Cerebellar nuclear complex (tissue), 1 donor: Measurements from ENCODE around the gene LAMC3.

Experiments used
- DNase-seq, 2 experiments: peaks; one replicate each; lab custom pipeline; 2025; lab: John Stamatoyannopoulos, UW

Gene LAMC3

DNA sequence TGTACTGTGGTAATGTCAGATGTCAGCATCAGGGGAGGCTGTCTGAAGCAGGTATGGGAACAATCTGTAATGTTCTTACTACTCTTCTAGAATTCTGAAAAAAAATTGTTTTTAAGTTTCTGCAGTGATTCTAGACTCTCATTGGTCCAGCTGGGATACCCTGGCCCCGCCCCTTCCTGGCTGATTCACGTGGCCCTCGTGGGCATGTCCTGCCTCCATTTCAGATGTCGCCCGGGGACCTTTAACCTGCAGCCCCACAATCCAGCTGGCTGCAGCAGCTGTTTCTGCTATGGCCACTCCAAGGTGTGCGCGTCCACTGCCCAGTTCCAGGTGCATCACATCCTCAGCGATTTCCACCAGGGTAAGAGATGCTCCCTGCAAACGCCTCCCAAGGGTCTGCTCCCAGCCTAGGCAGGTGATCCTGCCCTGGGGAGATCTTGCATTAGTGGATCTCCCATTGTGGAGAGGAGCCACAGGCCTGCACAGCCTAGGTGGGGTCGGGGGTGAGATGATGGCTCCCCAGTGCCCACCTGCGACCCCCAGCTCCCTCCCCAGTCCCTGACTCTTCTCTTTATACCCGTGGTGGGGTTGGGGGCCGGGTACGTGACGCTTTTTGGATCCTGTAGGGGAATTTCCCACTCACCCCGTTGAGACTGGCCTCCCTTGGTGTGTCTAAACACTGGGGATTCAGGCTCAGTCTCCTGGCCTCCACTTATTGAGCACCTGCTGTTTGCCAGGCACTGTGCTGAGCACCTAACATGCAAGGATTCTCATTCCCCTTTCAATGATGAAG lies 36.5 kb downstream of the LAMC3 start:
- DNase-seq: no peak

DNA sequence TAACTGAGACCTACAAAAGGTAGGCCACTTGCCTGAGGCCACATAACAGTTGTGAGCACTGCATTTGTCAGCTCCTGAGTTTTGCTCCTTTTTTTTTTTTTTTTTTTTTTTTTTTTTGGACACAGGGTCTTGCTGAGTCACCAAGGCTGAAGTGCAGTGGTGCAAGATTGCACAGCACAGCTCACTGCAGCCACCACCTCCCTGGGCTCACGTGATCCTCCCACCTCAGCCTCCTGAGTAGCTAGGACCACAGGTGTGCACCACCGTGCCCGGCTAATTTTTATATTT lies 37.1 kb downstream of the LAMC3 start:
- no peak for DNase-seq

DNA sequence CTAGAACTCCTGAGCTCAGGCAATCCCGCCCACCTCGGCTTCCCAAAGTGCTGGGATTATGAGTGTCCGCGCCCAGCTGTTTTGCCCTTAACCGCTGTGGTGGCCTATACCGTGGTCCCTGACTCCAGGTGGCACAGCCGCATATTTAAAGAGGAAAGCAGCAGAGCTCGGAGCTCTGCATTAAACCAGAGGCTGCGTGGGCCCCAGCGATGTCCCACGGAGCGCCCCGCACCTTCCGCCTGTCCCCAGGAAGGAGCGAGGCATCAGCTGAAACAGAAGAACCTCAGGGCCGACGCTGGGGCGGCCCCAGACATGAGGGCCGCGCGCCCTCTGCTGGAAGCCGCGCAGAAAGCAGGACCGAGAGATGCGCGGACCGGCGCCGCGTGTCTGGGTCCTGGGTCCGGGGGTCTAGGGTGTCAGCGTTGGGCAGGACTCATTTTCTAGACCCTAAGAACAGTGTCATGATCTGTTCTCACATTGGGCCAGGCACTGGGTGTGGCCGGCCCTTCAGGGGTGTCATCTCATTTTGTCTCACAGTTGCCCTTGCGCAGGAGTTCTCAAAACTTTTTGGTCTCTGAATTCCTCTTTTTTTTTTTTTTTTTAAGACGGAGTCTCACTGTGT lies 37.7 kb downstream of the LAMC3 start:
- no peak for DNase-seq

DNA sequence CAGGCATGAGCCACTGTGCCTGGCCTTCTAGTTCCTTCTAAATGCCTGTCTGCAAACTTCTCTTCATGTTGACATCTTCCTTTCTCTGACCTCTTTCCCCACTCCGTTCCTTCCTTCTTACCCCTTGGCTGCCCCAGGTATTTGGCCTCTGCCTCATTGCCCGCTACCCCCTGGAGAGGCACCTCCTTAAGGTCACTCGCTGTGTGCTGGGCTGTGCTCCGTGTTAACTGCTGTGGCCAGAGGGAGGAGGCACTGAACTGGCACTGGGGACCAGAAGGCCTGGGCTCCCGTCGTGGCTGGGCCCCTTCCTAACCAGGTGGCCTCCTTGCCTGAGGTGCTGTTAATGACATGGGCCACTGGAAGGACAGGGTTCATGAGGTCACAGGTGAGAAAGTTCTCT lies 39.4 kb downstream of the LAMC3 start:
- no peak for DNase-seq

DNA sequence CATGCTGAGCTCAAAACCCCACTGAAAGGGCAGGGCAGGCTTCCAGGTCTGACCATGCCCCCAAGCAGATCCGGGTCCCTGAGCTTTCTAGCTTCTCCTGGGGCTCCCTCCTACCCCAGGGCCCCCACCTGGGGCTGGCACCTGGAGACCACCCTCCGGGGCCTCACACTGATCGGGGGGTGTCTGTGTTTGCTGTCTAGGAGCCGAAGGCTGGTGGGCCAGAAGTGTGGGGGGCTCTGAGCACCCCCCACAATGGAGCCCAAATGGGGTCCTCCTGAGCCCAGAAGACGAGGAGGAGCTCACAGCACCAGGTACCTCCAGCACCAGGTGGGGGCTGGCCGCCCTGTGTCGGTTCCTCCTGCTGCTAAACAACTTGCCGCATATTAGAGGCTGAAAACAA lies 39.8 kb downstream of the LAMC3 start:
- no peak for DNase-seq

DNA sequence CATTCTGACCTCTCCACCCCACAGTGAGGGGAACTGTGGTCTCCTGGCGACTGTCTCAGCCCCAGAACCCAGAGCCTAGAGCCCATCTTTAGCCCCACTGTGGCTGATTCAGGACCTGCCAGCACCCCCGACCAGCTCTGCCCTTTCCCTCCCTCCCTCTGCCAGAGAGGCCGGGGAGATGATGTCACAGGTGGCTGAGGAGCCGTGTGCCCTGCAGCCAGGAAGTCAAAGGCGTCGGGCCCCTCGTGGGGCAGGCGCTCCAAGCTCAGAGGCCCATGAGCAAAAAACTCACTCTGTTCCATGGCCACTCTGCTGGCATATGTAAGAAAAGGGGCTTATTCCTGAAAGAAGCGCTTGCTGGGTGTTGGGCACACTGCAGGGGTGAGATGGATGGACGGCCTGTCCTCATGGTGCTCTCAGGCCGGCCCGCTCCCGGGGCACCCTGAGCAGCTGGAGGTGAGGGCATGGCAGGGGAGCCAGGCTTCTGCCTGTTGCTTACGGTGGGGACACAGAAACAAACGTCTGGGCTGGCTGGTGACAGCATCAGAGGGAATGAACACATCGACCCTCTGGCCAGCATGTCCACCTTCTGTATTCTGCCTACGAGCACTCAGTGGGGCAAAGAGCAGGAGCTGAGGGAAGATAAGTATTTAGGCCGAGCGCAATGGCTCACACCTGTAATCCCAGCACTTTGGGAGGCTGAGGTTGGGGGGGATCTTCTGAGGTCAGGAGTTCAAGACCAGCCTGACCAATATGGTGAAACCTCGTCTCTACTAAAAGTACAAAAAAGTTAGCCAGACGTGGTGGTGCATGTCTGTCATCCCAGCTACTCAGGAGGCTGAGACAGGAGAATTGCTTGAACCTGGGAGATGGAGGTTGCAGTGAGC lies 41.1 kb downstream of the LAMC3 start:
- DNase-seq: no peak

DNA sequence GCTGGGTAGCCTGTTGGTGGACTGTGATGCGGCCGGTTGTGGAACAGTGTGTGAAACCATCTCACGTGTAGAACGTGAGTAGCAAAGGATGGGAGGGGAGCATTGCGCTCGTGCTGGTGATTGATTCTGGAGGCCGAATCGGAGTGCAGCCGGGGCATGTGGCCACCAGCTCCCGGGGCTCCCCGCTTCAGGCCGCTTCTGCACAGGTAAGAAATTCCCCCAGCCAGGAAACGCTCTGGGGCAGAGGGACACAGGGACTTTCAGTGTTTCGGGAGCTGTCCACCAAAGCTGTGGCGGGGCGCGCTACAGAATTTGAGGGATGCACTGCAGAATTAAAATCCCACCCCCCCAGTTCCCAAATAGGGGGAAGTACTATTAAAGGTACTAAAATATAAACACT lies 41.9 kb downstream of the LAMC3 start:
- DNase-seq: no peak

DNA sequence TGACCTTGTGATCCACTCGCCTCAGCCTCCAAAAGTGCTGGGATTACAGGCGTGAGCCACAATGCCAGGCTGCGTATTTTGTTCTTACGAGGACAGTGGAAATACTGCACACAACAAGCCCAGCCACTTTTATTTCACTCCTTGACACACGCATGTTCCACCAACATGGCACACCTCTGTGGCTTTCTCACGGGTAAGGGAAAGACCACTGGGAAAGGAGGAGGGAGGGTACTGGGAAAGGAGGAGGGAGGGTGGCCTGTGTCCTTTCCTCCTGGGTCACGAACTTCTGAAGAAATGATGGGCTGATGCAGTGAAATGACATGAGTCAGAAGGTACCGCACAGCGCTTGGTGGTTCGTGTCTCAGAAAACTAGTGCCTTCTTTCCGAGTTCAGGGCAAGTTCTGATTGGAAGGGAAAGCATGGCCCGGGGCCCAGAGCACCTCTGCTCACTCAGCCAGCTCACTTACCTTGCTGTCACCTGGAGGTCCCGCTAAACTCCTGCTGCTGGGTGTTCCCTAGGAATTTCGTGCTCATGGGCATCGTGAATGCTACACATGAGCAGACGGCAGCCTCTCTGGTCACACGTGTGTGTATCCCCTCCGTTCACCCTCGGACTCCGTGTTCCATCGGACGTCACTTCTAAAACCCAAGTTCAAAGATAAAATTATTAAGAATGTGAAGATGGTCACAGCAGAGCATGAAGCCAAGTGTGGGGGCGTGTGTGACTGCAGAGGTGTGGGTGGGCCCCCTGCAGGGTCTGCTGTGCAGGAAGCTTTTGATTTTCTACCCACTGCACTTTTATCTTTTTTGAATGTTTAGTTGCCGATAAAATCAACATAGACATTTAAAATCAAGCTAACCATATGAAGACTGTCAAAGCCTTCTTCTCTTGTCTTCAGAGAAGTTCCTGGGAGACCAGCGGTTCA lies 42.9 kb downstream of the LAMC3 start:
- DNase-seq: no peak

DNA sequence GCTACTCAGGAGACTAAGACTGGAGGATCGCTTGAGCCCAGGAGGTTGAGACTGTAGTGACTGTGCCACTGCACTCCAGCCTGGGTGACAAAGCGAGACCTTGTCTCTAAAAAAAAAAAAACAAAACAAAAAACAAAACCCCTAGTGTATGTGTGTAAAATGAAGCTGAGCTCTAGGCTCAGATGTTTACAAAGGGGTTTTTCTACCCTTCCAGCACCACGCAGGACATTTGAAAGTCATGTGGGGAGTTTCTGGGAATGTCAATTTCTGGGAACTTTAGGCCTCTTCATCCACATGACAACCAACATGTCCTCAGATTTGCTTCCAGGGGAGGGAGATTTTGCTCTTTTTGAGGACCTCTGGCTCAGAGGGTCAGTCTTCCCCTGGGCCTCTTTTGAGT lies 44.9 kb downstream of the LAMC3 start:
- no peak for DNase-seq

DNA sequence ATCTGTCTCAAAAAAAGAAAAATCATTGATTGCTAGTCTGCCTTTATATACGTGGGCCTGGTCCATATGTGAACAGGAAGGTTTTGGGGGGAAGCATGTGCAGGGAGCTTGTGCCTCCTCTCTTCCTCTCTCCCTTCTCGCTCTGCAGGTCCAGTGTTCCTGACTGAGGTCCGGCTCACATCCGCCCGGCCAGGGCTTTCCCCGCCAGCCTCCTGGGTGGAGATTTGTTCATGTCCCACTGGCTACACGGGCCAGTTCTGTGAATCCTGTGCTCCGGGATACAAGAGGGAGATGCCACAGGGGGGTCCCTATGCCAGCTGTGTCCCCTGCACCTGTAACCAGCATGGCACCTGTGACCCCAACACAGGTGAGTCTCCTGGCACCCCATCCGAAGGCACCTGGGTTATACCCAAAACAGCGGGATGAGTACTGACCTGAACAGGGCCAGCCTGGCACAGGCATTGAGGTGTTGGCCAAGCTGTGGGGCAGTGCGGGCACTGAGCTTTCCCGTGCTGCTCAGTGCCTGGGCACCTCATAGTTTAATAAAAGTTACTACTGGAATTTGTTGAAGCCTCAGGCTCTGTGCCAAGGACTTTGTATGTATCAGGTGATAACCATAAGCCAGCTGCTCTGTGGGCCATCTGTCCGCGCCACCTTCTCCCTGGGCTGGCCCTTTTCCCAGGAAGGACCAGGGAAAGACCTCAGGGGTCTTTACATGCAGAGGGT lies 48.0 kb downstream of the LAMC3 start:
- no peak for DNase-seq

DNA sequence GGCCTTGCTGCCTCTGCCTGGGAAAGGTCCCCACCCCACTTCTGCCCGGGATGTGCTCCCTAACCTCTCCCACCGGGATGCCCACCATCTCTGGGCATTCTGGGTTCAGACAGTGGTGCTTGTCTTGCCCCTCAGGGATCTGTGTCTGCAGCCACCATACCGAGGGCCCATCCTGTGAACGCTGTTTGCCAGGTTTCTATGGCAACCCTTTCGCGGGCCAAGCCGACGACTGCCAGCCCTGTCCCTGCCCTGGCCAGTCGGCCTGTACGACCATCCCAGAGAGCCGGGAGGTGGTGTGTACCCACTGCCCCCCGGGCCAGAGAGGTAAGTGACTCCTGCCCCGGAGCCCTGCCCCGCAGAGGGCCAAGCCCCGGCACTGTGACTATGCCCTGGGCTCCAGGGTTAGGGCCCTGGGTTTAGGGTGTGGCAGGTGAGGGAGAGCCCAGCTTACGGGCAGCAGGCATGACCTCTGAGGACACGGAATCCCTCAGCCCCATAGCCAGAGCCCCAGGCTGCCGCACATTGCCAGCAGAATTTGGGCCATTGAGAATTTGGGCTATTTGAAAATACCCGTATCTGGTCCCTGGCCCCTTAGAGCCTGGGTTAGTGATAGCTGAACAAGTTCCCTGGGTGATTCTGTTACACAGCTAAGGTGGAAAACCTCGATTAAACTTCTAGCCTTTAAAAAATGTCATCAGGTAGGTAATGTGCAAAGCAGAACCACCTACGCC lies 52.1 kb downstream of the LAMC3 start:
- no peak for DNase-seq

DNA sequence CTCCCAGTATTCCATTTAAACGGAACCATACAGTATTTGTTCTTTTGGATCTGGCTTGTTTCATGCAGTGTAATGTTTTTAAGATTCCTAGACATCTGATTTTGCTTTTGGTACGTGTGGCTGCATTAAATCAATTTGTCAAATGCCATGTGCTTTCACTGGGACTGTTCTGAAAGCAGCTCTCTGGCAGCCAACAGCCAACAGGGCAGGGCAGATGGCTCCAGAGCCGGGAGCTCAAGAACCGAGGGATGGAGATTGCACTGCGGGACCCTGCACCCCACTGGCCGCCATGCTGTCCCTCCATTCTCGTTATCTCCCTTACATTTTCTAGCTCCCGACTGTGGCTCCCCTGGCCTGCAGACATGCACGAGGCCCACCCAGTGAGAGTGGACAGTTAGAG lies 54.0 kb downstream of the LAMC3 start:
- DNase-seq: no peak

DNA sequence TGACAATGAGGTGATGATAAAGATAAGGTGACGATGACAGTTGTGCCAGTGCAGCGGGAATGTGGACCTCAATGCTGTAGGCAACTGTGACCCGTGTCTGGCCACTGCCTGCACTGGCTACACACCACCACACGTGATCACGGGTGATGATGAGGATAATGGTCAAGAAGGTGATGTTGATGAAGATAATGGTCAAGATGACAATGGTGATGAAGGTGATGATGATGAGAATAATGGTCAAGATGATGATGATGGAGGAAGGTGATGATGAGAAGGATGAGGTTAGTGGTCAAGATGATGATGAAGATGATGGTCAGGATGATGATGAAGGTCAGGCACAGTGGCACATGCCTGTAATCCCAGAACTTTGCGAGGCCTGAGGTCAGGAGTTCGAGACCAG lies 56.6 kb downstream of the LAMC3 start:
- DNase-seq: no peak

DNA sequence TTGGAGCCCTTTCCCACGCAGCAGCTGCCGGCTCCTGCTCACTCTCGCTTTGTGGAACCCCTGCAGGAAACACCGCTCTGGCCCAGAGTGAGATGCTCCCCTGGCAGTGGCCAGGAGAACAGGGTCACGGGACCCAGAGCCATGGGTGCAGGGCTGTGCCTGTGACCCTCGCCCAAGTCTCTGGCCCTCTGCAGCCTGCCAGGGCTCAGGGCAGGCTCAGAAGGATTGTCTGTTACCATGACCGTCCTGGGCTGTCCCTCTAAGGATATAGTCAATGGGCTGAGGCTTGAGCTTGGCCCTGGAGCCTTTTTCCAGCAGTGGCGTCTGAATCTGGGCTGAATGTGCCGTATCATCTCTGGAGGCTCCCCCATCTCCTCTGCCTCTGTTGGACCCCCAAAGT lies 58.7 kb downstream of the LAMC3 start:
- no peak for DNase-seq

DNA sequence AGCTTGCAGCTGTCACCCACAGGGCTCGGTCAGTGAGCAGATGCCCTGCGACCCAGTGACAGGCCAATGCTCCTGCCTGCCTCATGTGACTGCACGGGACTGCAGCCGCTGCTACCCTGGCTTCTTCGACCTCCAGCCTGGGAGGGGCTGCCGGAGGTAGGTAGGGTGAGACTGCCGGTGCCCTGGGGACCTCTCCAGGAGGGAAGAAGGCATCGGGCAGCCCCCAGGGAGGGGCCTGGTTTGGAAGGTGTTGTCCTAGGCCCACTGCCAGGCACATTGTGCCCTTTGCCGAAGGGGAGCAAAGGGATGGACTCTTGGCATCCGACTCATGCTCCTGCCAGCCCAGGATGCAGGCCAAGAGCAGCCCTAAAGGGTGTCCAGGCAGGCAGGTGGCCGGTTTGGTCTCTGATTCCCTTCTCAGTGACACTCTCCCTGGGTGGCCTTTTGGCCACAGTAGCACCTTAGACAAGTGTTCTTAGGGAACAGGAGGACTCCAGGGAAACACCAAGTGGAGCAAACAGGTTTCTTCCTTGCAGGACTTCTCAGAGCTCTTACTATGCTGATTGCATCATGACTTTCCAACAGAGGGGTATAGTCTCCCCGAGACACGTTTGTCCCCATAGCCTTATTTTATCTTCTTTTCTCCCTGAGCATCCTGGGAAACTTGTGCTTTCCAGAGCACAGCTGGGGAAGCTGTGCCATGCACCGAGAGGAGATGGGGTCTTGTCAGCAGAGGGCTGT lies 59.3 kb downstream of the LAMC3 start:
- no peak for DNase-seq

DNA sequence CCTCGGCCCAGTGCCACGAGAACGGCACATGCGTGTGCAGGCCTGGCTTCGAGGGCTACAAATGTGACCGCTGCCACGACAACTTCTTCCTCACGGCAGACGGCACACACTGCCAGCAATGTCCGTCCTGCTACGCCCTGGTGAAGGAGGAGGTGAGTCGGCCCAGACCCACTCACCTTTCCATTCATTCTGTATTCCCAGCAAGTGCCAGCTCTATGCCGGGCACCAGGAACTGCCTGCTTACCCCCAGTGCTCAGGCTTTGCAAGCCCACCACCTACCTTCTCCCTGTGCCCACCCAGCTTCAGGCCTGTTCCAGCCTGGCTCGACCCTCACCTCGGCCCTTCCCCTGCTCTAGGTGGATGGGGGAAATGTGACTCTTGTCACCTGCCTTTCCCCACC lies 60.7 kb downstream of the LAMC3 start:
- DNase-seq: no peak

DNA sequence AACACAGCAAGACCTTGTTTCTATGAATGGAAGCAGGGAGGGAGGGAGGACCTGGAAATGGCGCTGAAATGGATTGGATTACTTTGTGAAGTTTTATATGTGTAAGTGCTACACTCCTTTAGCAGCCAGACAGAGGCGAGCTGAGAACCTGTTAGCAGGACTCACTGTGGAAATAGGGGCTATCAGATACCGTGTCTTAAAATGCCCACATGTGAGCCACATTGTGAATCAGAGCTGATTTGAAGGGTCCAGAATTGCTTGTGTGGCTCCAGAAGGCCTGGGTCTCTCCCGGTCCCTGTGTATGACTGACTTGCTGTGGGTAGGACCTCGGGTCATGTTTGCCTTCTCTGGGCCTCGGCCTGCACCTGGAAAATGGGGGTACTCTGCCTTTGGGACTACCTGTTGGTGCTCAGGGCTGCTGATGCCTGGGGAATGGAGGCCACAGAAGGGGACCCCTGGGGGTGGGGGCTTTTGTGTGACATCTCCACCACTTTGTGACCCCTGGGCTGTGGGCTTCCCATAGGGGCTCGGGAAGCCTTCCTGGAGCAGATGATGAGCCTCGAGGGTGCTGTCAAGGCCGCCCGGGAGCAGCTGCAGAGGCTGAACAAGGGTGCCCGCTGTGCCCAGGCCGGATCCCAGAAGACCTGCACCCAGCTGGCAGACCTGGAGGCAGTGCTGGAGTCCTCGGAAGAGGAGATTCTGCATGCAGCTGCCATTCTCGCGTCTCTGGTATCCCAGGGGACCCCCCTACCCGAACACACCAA lies 63.3 kb downstream of the LAMC3 start:
- no peak for DNase-seq

DNA sequence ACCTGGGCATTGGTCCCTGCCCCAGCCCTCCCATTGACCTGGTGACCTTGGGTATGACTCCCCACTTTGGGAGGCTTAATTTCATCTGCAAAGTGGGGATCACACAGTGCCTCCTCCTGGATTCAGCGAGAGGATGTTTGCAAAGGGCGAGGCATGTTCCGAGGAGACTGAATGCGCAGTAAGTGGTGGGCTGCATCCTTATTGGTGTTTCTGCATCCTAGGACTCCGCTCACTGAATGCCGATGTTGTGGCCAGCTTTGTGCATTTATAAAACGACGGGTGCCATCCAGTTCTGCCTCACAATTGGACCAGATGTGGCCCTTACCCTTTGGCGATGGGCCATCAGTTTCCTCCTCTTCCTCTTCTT lies 63.9 kb downstream of the LAMC3 start:
- no peak for DNase-seq
